Vagina (tissue), 2 donors: Measurements from ENCODE around the gene HPCAL1.

Experiments
- CTCF ChIP-seq, 3 experiments: fragments of 450-650 bp in 2 of 3; fragments of 200-600 bp in 1 of 3; sonication (generic) in 1 of 3; IDR thresholded peaks; one replicate each; pipeline ENCODE4 v1.5.1; 2017 to 2019; ENCODE audit warnings: antibody characterized with exemption in 3 of 3, mild to moderate bottlenecking in 2 of 3, moderate library complexity in 2 of 3
- POLR2A ChIP-seq, 2 donors: fragments of 450-650 bp; IDR thresholded peaks; one replicate each; pipeline ENCODE4 v1.6.1; 2017; ENCODE audit warnings: antibody characterized with exemption in 2 of 2, mild to moderate bottlenecking in 2 of 2, moderate library complexity in 2 of 2
- POLR2AphosphoS5 ChIP-seq, 2 donors: sonication (generic); formaldehyde crosslinking; IDR thresholded peaks; one replicate each; pipeline ENCODE4 v1.9.0; 2017; ENCODE audit warnings: antibody characterized with exemption in 2 of 2, mild to moderate bottlenecking in 2 of 2, low read depth in 1 of 2; ENCODE audit not compliant: insufficient read depth in 1 of 2

DNA sequence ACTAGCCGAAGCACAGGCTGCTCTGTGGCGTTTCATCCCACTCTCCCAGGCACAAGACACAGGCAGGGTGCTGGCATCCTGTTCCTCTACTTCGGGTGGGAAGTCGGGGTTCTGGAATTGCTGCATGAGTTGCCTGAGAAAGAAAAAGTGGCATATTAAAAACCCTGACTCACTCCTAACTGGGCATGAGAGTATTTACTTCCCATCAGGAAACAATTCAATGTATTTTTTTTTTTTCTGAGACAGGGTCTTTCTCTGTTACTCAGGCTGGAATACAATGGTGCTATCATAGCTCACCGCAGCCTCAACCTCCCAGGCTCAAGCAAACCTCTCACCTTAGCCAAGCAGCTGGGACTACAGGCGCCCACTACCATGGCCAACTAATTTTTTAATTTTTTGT is 138.0 kb downstream of the HPCAL1 start:
- TF ChIP-seq CTCF (IDR thresholded peaks at IDR 0.05) (no peak), POLR2A (IDR thresholded peaks at IDR 0.05) (no peak), POLR2AphosphoS5 (IDR thresholded peaks at IDR 0.05; ENCODE audit: insufficient read depth in 1 of 2, low read depth in 1 of 2) (no peak)
